HG03064 (cell line): ENCODE results near the gene SPRED2.
A peak's percentile ranks its signal among the peaks of the same experiment; 100 is the strongest.

Source experiments
- ATAC-seq: cut with Tn5 transposase; IDR thresholded peaks from one replicate; pipeline ENCODE4 v1.9.1; 2021; ENCODE audit warnings: low read depth; ENCODE audit not compliant: unreplicated experiment

Gene SPRED2

GRCh38 chr2:65443509-65444186 is 11.2 kb upstream of the SPRED2 start:
- ATAC-seq, result no peak

GRCh38 chr2:65442420-65443020 is 10.1 kb upstream of the SPRED2 start:
- no peak for ATAC-seq

- ATAC-seq, result no peak
These were observed 5.9 kb upstream of the SPRED2 start for GRCh38 chr2:65438137-65438899.

- no peak for ATAC-seq
These were observed 5.2 kb upstream of the SPRED2 start for GRCh38 chr2:65437392-65438135.

GRCh38 chr2:65436824-65437221 is 4.4 kb upstream of the SPRED2 start:
- peak; percentile 65 for ATAC-seq

GRCh38 chr2:65436169-65436823 is 3.9 kb upstream of the SPRED2 start:
- ATAC-seq, result peak; percentile 34

- no peak for ATAC-seq
These were observed 3.3 kb upstream of the SPRED2 start for GRCh38 chr2:65435625-65436168.

GRCh38 chr2:65434592-65435241 is 2.3 kb upstream of the SPRED2 start:
- ATAC-seq, result no peak

- ATAC-seq, result peak; percentile 42
These were observed 775 bp downstream of the SPRED2 start for GRCh38 chr2:65431421-65432226.

GRCh38 chr2:65430603-65431420 is 1.6 kb downstream of the SPRED2 start:
- ATAC-seq, result peak; percentile 41

- peak; percentile 2 for ATAC-seq
These were observed 2.4 kb downstream of the SPRED2 start for GRCh38 chr2:65429786-65430602.

- ATAC-seq, result no peak
These were observed 4.9 kb downstream of the SPRED2 start for GRCh38 chr2:65427532-65427931.

- ATAC-seq, result no peak
These were observed 7.1 kb downstream of the SPRED2 start for GRCh38 chr2:65425276-65425675.

GRCh38 chr2:65424391-65424790 is 8.0 kb downstream of the SPRED2 start:
- ATAC-seq, result no peak

- no peak for ATAC-seq
These were observed 11.0 kb downstream of the SPRED2 start for GRCh38 chr2:65421432-65421748.

- no peak for ATAC-seq
These were observed 11.5 kb downstream of the SPRED2 start for GRCh38 chr2:65420712-65421431.
